Parathyroid adenoma (tissue), 2 donors: ENCODE data around the gene SBF2.

Experiments used
- H2AFZ ChIP-seq: fragments of 300-600 bp; sonication (generic); one replicate; pipeline ENCODE4 v1.7.0; 2017; ENCODE audit warnings: antibody characterized with exemption, mild to moderate bottlenecking
- H3K27ac ChIP-seq: fragments of 300-600 bp; sonication (generic); one replicate; pipeline ENCODE4 v1.7.0; 2017
- H3K27me3 ChIP-seq: fragments of 300-600 bp; sonication (generic); one replicate; pipeline ENCODE4 v1.7.0; 2017; ENCODE audit warnings: low read length; ENCODE audit not compliant: control insufficient read depth, insufficient read depth
- H3K36me3 ChIP-seq: fragments of 300-600 bp; sonication (generic); one replicate; pipeline ENCODE4 v1.7.0; 2017; ENCODE audit warnings: low read length; ENCODE audit not compliant: control insufficient read depth, insufficient read depth
- H3K4me1 ChIP-seq: fragments of 300-600 bp; sonication (generic); one replicate; pipeline ENCODE4 v1.7.0; 2017; ENCODE audit warnings: control low read depth
- H3K4me2 ChIP-seq: fragments of 300-600 bp; sonication (generic); one replicate; pipeline ENCODE4 v1.7.0; 2017; ENCODE audit warnings: low read length
- H3K4me3 ChIP-seq: fragments of 300-600 bp; sonication (generic); one replicate; pipeline ENCODE4 v1.7.0; 2017; ENCODE audit warnings: low read depth, low read length
- H3K79me2 ChIP-seq: fragments of 300-600 bp; sonication (generic); one replicate; pipeline ENCODE4 v1.7.0; 2017; ENCODE audit warnings: control low read depth
- H3K9ac ChIP-seq: fragments of 300-600 bp; sonication (generic); one replicate; pipeline ENCODE4 v1.7.0; 2017; ENCODE audit warnings: mild to moderate bottlenecking
- H3K9me3 ChIP-seq: fragments of 300-600 bp; sonication (generic); one replicate; pipeline ENCODE4 v1.7.0; 2017; ENCODE audit warnings: low read length; ENCODE audit not compliant: control insufficient read depth
- TF ChIP-seq, protein P1 (sequence below): fragments of 300-600 bp; sonication (generic); IDR thresholded peaks from one replicate; pipeline ENCODE4 v1.7.0; 2017; ENCODE audit warnings: antibody characterized with exemption, mild to moderate bottlenecking
- donor health status: primary hyperparathyroidism.

The SBF2 gene

DNA sequence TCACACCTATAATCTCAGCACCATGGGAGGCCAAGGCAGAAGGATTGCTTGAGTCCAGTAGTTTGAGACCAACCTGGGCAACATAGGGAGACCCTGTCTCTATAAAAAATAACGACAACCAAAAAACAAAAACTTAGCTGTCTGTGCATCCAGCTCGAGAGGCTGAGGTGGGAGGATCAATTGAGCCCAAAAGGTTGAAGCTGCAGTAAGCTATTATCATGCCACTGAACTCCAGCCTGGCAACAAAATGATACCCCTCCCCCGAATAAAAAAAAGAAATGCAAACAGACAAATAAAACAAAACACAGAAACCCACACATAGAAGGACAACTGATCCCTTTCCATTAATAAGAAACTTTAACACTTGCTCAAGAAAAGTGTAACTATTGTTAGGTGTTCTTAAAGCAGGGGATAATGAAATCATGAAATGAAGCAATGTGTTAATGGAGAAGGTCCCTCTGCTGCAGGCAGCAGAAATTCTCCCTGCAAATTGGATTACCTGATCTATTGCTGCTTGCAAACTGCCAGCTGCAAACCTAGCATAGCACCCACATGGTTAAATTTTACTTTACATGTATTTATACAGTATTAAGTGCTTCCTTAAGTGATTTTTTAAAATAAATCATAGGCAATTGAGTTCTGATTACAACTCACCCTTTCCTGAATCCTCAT lies 226.3 kb downstream of the SBF2 start:
- Histone ChIP-seq H3K27me3 (no peaks in the 10 kb centered on the region), H3K4me2 (no peak overlapping the region), H3K9me3 (no peaks in the 10 kb centered on the region), H3K9ac (no peak overlapping the region), H3K36me3 (no peaks in the 10 kb centered on the region), H3K27ac (no peak overlapping the region), H3K4me1 (no peaks in the 10 kb centered on the region), H3K4me3 (no peak overlapping the region), H3K79me2 (peaks cover 2% of the 10 kb centered on the region), H2AFZ (no peak overlapping the region)
- TF ChIP-seq, protein P1, sequence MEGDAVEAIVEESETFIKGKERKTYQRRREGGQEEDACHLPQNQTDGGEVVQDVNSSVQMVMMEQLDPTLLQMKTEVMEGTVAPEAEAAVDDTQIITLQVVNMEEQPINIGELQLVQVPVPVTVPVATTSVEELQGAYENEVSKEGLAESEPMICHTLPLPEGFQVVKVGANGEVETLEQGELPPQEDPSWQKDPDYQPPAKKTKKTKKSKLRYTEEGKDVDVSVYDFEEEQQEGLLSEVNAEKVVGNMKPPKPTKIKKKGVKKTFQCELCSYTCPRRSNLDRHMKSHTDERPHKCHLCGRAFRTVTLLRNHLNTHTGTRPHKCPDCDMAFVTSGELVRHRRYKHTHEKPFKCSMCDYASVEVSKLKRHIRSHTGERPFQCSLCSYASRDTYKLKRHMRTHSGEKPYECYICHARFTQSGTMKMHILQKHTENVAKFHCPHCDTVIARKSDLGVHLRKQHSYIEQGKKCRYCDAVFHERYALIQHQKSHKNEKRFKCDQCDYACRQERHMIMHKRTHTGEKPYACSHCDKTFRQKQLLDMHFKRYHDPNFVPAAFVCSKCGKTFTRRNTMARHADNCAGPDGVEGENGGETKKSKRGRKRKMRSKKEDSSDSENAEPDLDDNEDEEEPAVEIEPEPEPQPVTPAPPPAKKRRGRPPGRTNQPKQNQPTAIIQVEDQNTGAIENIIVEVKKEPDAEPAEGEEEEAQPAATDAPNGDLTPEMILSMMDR, result no peak

DNA sequence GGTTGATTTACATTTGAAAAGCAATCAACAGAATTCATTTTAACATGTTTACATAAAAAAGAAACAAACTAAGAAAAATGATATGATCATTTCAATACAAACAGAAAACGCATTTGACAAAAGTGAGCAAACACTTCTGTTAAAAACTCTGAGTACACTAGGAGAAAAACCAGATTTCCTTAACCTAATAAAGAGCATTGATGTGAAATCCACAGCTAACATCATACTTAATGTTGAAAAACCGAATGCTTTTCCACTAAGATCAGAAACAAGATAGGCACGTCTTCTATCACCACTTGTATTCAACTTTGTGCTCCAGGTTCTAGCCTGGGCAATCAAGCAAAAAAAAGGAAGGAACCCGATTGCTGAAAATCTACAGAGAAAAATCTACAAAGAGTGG lies 227.6 kb downstream of the SBF2 start:
- no peak overlapping the region for H3K27ac ChIP-seq

DNA sequence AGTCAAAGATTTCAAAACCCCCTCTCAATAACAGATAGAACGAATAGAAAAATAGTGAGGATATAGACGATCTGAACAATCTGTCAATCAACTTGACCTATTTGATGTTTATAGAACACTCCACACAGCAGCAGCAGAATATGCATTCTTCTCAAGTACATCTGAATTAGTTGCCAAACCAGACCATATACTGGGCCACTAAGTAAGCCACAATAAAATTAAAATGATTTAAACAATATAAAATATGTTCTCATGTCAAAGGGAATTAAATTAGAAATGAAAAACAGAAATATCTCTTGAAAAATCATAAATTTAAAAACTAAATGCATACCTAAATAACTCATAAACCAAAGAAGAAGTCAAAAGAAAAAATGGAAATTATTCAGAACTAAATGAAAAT lies 229.2 kb downstream of the SBF2 start:
- H3K4me2 ChIP-seq, result no peak overlapping the region
- H3K36me3 ChIP-seq, result no peaks in the 10 kb centered on the region
- no peak overlapping the region for H3K9ac ChIP-seq
- H3K79me2 ChIP-seq, result peaks cover 4% of the 10 kb centered on the region
- no peaks in the 10 kb centered on the region for H3K4me1 ChIP-seq
- no peaks in the 10 kb centered on the region for H3K27me3 ChIP-seq
- TF ChIP-seq, protein P1, result no peak
- H3K9me3 ChIP-seq, result no peaks in the 10 kb centered on the region
- H3K4me3 ChIP-seq, result no peak overlapping the region
- H2AFZ ChIP-seq, result no peak overlapping the region
- H3K27ac ChIP-seq, result no peak overlapping the region

More for the DNA sequence above, 227.6 kb downstream of the SBF2 start:
- Histone ChIP-seq H3K9me3 (no peaks in the 10 kb centered on the region), H3K79me2 (peaks cover 3% of the 10 kb centered on the region), H3K4me2 (no peak overlapping the region), H3K4me1 (no peaks in the 10 kb centered on the region), H3K36me3 (no peaks in the 10 kb centered on the region), H3K4me3 (no peak overlapping the region), H2AFZ (no peak overlapping the region), H3K27me3 (no peaks in the 10 kb centered on the region), H3K9ac (no peak overlapping the region)
- TF ChIP-seq, protein P1, result no peak

DNA sequence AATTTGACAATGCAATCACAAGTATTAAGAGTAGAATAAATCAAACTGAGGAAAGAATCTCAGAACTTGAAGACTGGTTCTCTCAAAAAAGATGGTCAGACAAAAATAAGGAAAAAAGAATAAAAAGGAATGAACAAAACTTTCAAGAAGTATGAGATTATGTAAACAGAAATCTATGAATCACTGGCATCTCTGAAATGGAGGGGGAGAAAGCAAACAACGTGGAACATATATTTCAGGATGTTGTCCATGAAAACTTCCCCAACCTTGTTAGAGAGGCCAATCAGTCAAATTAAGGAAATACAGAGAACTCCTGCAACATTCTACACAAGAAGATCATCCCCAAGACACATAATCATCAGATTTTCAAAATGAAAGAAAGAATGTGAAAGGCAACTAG lies 235.7 kb downstream of the SBF2 start:
- H3K27ac ChIP-seq, result no peak overlapping the region
- H3K9me3 ChIP-seq, result no peaks in the 10 kb centered on the region
- H3K4me1 ChIP-seq, result no peaks in the 10 kb centered on the region
- H3K36me3 ChIP-seq, result no peaks in the 10 kb centered on the region
- no peak overlapping the region for H3K9ac ChIP-seq
- H2AFZ ChIP-seq, result no peak overlapping the region
- no peak overlapping the region for H3K4me3 ChIP-seq
- no peaks in the 10 kb centered on the region for H3K27me3 ChIP-seq
- no peak overlapping the region for H3K4me2 ChIP-seq
- TF ChIP-seq, protein P1, result no peak
- peaks cover 11% of the 10 kb centered on the region for H3K79me2 ChIP-seq
